Placental pericyte (primary cell): ENCODE data around the gene SPECC1L. TPM values are rescaled to one million over a fixed set of nuclear protein-coding genes. Genes with fewer than 3 reads are reported as not detected.

ENCODE experiments used
- total RNA-seq: library from RNA; depleted of rRNA; stranded (reverse); fragments of >200 nt; gene quantifications from 2 replicates; pipeline ENCODE4 v1.2.3, GENCODE V29; 2012

Gene SPECC1L
- total RNA-seq, result 29.5 and 31.8 TPM in 2 replicates

GRCh38 chr22:24270556-24271385 is at the start of gene SPECC1L:
TSS of gene SPECC1L (plus strand) at chr22:24270831. CDS start at chr22:24302232, 31,401 bp downstream.

GRCh38 chr22:24245030-24245431 is 25.6 kb upstream of the SPECC1L start, which contains the start of gene GGT5:
TSS of gene GGT5 (minus strand) at chr22:24245082. CDS start at chr22:24244725, 357 bp downstream.

DNA sequence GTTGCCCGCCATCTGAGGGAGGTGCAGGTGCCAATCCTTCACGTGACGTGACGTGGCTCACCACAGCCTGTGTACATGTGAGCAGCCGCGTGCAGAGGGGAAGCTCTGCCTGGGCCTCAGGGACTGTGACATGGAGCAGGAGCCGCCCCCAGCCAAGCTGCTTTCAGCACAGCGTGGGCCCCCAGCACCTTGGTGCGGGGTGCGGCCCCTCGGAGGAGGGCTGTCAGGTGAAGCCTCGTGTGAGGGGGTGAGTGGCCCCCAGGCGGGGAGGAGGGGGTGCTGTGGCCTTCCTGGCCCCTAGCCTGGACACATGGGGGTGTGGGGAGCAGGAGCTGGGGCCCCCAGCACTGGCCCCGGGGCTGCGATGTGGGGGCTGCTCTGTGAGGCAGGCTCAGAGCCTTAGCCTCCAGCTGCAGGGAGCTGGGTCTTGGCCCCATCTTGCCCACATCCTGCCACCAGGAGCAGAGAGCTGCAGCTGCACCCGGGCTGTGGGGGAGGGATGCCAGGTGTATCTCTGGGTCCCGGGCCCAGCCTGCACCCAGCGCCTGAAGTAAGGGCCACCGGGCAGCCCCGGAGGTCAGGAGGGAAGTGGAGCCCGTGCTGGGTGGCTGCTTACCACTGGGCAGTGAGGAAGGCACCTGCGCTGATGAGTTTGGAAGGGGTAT is 157.0 kb downstream of the SPECC1L start, which contains the start of gene ADORA2A:
ADORA2A (plus strand) TSS at position 100 of the 665 bp plus-strand sequence. CDS start 5,806 bp downstream, outside the sequence.

Other genes with a start within 250 kb of the SPECC1L start
- 0.44 and 17.2 TPM in 2 replicates for gene SUSD2, start 89.3 kb upstream of the SPECC1L start, total RNA-seq
- 3.5 and 6.7 TPM in 2 replicates for gene GGT5, start 25.7 kb upstream of the SPECC1L start, total RNA-seq
- gene ADORA2A, start 156.8 kb downstream of the SPECC1L start, total RNA-seq, result 2.6 and 11.2 TPM in 2 replicates
- 0.14 and 0.22 TPM in 2 replicates for gene UPB1, start 224.5 kb downstream of the SPECC1L start, total RNA-seq